GM12878 (cell line): Measurements from ENCODE around the gene MTFP1. TPM values are rescaled to one million over a fixed set of nuclear protein-coding genes. Genes with fewer than 3 reads are reported as not detected.
A peak's percentile ranks its signal among the peaks of the same experiment; 100 is the strongest.

Source experiments
- ASH2L ChIP-seq: fragments of 300-600, 200-600 bp; sonication (generic); IDR thresholded peaks from 2 replicates; pipeline ENCODE4 v1.6.1; 2017; ENCODE audit warnings: low read depth, mild to moderate bottlenecking, borderline replicate concordance
- BRCA1 ChIP-seq: IDR thresholded peaks from 2 replicates; pipeline ENCODE4 v1.6.1; 2011; ENCODE audit warnings: low read depth, low read length, improper control_type of control experiment
- CBX5 ChIP-seq: sonication (generic); IDR thresholded peaks from 2 replicates; pipeline ENCODE4 v1.6.1; 2016; ENCODE audit warnings: low read depth, moderate library complexity, mild to moderate bottlenecking, inconsistent platforms
- CTCF ChIP-seq, 3 experiments: IDR thresholded peaks in 2 of 3; conservative IDR thresholded peaks in 1 of 3; 2 replicates each; pipeline ENCODE4 v1.5.1; 2011; ENCODE audit warnings: low read depth in 3 of 3, low read length in 3 of 3, mild to moderate bottlenecking in 3 of 3, control low read depth in 2 of 3, moderate library complexity in 2 of 3, inconsistent platforms in 1 of 3, mixed read lengths in 1 of 3; ENCODE audit not compliant: control insufficient read depth in 2 of 3, insufficient read depth in 1 of 3; ENCODE audit errors: extremely low read depth in 1 of 3
- FOXK2 ChIP-seq: fragments of 450-650 bp; IDR thresholded peaks from 2 replicates; pipeline ENCODE4 v1.6.1; 2017; ENCODE audit warnings: mild to moderate bottlenecking, moderate library complexity
- GATAD2B ChIP-seq: fragments of 450-650 bp; conservative IDR thresholded peaks from 2 replicates; pipeline ENCODE4 v1.6.1; 2017; ENCODE audit warnings: low read depth, mild to moderate bottlenecking, moderate library complexity
- IRF4 ChIP-seq: IDR thresholded peaks from 2 replicates; pipeline ENCODE4 v1.6.1; 2011; ENCODE audit warnings: low read depth, low read length
- KDM1A ChIP-seq: fragments of 200-600 bp; sonication (generic); IDR thresholded peaks from 2 replicates; pipeline ENCODE4 v1.6.1; 2016; ENCODE audit warnings: borderline replicate concordance
- NKRF ChIP-seq: fragments of 450-650 bp; conservative IDR thresholded peaks from 2 replicates; pipeline ENCODE4 v1.6.1; 2017; ENCODE audit warnings: mild to moderate bottlenecking, moderate library complexity
- NRF1 ChIP-seq: conservative IDR thresholded peaks from 2 replicates; pipeline ENCODE4 v1.6.1; 2011; ENCODE audit warnings: mild to moderate bottlenecking, low read depth, low read length, improper control_type of control experiment
- RFX5 ChIP-seq: IDR thresholded peaks from 2 replicates; pipeline ENCODE4 v1.6.1; 2011; ENCODE audit warnings: low read depth, low read length, improper control_type of control experiment
- SKIL ChIP-seq: fragments of 450-650 bp; IDR thresholded peaks from 2 replicates; pipeline ENCODE4 v1.6.1; 2017; ENCODE audit warnings: mild to moderate bottlenecking, low read depth, inconsistent platforms; ENCODE audit not compliant: poor library complexity, severe bottlenecking
- SMAD5 ChIP-seq: IDR thresholded peaks from 2 replicates; pipeline ENCODE4 v1.6.1; 2016; ENCODE audit warnings: antibody characterized with exemption, low read depth
- TARDBP ChIP-seq: IDR thresholded peaks from 2 replicates; pipeline ENCODE4 v1.6.1; 2016; ENCODE audit warnings: borderline replicate concordance
- TBL1XR1 ChIP-seq: IDR thresholded peaks from 2 replicates; pipeline ENCODE4 v1.6.1; 2012; ENCODE audit warnings: low read depth, low read length, improper control_type of control experiment
- ZNF207 ChIP-seq: fragments of 450-650 bp; IDR thresholded peaks from 2 replicates; pipeline ENCODE4 v1.6.1; 2014; ENCODE audit warnings: antibody characterized with exemption, mild to moderate bottlenecking, borderline replicate concordance
- ZNF687 ChIP-seq: fragments of 450-650 bp; IDR thresholded peaks from 2 replicates; pipeline ENCODE4 v1.6.1; 2017; ENCODE audit warnings: mild to moderate bottlenecking, moderate library complexity
- ZSCAN29 ChIP-seq: fragments of 450-650 bp; IDR thresholded peaks from 2 replicates; pipeline ENCODE4 v1.6.1; 2017; ENCODE audit warnings: mild to moderate bottlenecking, moderate library complexity
- ZZZ3 ChIP-seq: IDR thresholded peaks from 2 replicates; pipeline ENCODE4 v1.6.1; 2011; ENCODE audit warnings: low read depth; ENCODE audit not compliant: control insufficient read depth, insufficient read length
- polyA plus RNA-seq, 11 experiments: library from polyadenylated mRNA; depleted of rRNA in 4 of 11; unstranded in 6 of 11; stranded (reverse) in 5 of 11; fragments of >200 nt; fragmentation: Nextera tagmentation in 4 of 11; fragmentation: Illumina TruSeq in 1 of 11; extraction: Ambion mirVana in 4 of 11; extraction: Trizol in 1 of 11; gene quantifications; 1 replicate in 1 of 11; 2 replicates in 10 of 11; pipeline versions ENCODE4 v1.2.1 to v1.2.3, GENCODE V29; 2011 to 2016; ENCODE audit warnings: inconsistent platforms in 2 of 11, missing spikeins in 2 of 11, low read depth in 1 of 11
- total RNA-seq, 4 experiments: library from RNA; depleted of rRNA in 3 of 4; stranded (reverse); fragments of >200 nt in 3 of 4; fragmentation: Illumina TruSeq in 1 of 4; extraction: Trizol in 1 of 4; gene quantifications; 2 replicates each; pipeline versions ENCODE4 v1.2.1 to v1.2.3, GENCODE V29; 2013 to 2021

Gene MTFP1
- total and polyA plus RNA-seq, 10 of the 15 experiments (the other 5 are each of a cell fraction or from before 2014, with no cell fraction given), result 20.5 to 133 (median 59.8) TPM

GRCh38 chr22:30426388-30427353 is 1.1 kb downstream of the MTFP1 start (continued):
- TF ChIP-seq ZNF687 (peak; percentile 39; the same call in 1 of the 2 replicates), SKIL (no peak), FOXK2 (no peak), CTCF (IDR thresholded peaks at IDR 0.05 in 2 of 3, conservative IDR thresholded peaks at IDR 0.05 in 1 of 3; ENCODE audit: control insufficient read depth in 2 of 3, extremely low read depth in 1 of 3, insufficient read depth in 1 of 3, low read depth in 3 of 3, low read length in 3 of 3) (peak; percentile 79 to 82 (median 81)), ZNF207 (no peak), BRCA1 (no peak), SMAD5 (no peak), CBX5 (no peak), ZZZ3 (no peak), RFX5 (0 out of 2 replicates have a peak, but pooled peaks have one; percentile 17), ZSCAN29 (no peak), KDM1A (peak; percentile 41; the same call in 1 of the 2 replicates), GATAD2B (0 out of 2 replicates have a peak, but pooled peaks have one; percentile 15), NRF1 (no peak), NKRF (no peak; the same call in 1 of the 2 replicates), IRF4 (no peak), TARDBP (no peak), ASH2L (no peak), TBL1XR1 (no peak)
